HepG2 (cell line): ENCODE measurements around the gene CSNK1A1. TPM values are rescaled to one million over a fixed set of nuclear protein-coding genes. Genes with fewer than 3 reads are reported as not detected.

Source experiments
- ARID5B ChIP-seq: IDR thresholded peaks from 2 replicates; pipeline ENCODE4 v1.4.0; 2020; ENCODE audit warnings: mild to moderate bottlenecking, missing genetic modification reagents
- FOSL2 ChIP-seq: sonication (generic); formaldehyde crosslinking; IDR thresholded peaks from 2 replicates; pipeline ENCODE4 v1.4.0; 2020; ENCODE audit warnings: missing genetic modification reagents
- GLI4 ChIP-seq: sonication (generic); formaldehyde crosslinking; IDR thresholded peaks from 2 replicates; pipeline ENCODE4 v1.5.1; 2020; ENCODE audit warnings: missing genetic modification reagents, mild to moderate bottlenecking, moderate library complexity, borderline replicate concordance
- HNRNPH1 ChIP-seq: fragments of 200-400 bp; formaldehyde crosslinking; optimal IDR thresholded peaks from 2 replicates; pipeline ENCODE3; 2017; ENCODE audit warnings: mild to moderate bottlenecking, low read depth, low read length
- HNRNPUL1 ChIP-seq: fragments of 200-400 bp; formaldehyde crosslinking; IDR thresholded peaks from 2 replicates; pipeline ENCODE4 v1.6.1; 2017; ENCODE audit warnings: low read depth, mild to moderate bottlenecking, low read length, moderate library complexity
- HOXD1 ChIP-seq: sonication (generic); formaldehyde crosslinking; IDR thresholded peaks from 2 replicates; pipeline ENCODE4 v1.5.0; 2020; ENCODE audit warnings: missing genetic modification reagents
- MBD4 ChIP-seq: IDR thresholded peaks from 2 replicates; pipeline ENCODE4 v1.6.1; 2012; ENCODE audit warnings: low read length, inconsistent platforms, borderline replicate concordance
- MED13 ChIP-seq: sonication (generic); formaldehyde crosslinking; IDR thresholded peaks from 2 replicates; pipeline ENCODE4 v1.5.0; 2020; ENCODE audit warnings: missing genetic modification reagents
- MIER3 ChIP-seq: IDR thresholded peaks from 2 replicates; pipeline ENCODE4 v1.6.1; 2016; ENCODE audit warnings: missing compliant biosample characterization, borderline replicate concordance
- PRDM4 ChIP-seq: sonication (generic); formaldehyde crosslinking; IDR thresholded peaks from 2 replicates; pipeline ENCODE4 v1.9.0; 2021; ENCODE audit warnings: missing genetic modification reagents, borderline replicate concordance
- SMAD3 ChIP-seq: sonication (generic); formaldehyde crosslinking; IDR thresholded peaks from 2 replicates; pipeline ENCODE4 v1.4.0; 2020; ENCODE audit warnings: missing genetic modification reagents
- SRF ChIP-seq: IDR thresholded peaks from 2 replicates; pipeline ENCODE4 v1.6.1; 2011; ENCODE audit warnings: mild to moderate bottlenecking, low read depth, low read length, moderate library complexity
- ZBTB20 ChIP-seq: sonication (generic); formaldehyde crosslinking; IDR thresholded peaks from 2 replicates; pipeline ENCODE4 v1.8.1; 2023; ENCODE audit warnings: missing genetic modification reagents, low read depth, mild to moderate bottlenecking, borderline replicate concordance
- ZGPAT ChIP-seq: IDR thresholded peaks from 2 replicates; pipeline ENCODE4 v1.6.1; 2016; ENCODE audit warnings: mild to moderate bottlenecking
- ZNF10 ChIP-seq: sonication (generic); formaldehyde crosslinking; IDR thresholded peaks from 2 replicates; pipeline ENCODE4 v1.4.0; 2020; ENCODE audit warnings: mild to moderate bottlenecking, low read depth, missing genetic modification reagents, borderline replicate concordance
- ZNF281 ChIP-seq: sonication (generic); formaldehyde crosslinking; IDR thresholded peaks from 2 replicates; pipeline ENCODE4 v1.4.0; 2020; ENCODE audit warnings: missing genetic modification reagents, borderline replicate concordance
- ZNF737 ChIP-seq: sonication (generic); formaldehyde crosslinking; IDR thresholded peaks from 2 replicates; pipeline ENCODE4 v1.5.0; 2020; ENCODE audit warnings: missing genetic modification reagents, mild to moderate bottlenecking, borderline replicate concordance
- ZSCAN22 ChIP-seq: sonication (generic); formaldehyde crosslinking; IDR thresholded peaks from 2 replicates; pipeline ENCODE4 v1.4.0; 2020; ENCODE audit warnings: mild to moderate bottlenecking, missing genetic modification reagents
- ZSCAN25 ChIP-seq: sonication (generic); formaldehyde crosslinking; IDR thresholded peaks from 2 replicates; pipeline ENCODE4 v1.8.0; 2022; ENCODE audit warnings: mild to moderate bottlenecking, missing genetic modification reagents
- polyA plus RNA-seq, 8 experiments: library from polyadenylated mRNA; depleted of rRNA in 3 of 8; stranded (reverse) in 7 of 8; unstranded in 1 of 8; fragments of >200 nt; fragmentation: Illumina TruSeq in 4 of 8; extraction: Trizol in 4 of 8; gene quantifications; 2 replicates each; pipeline versions ENCODE4 v1.2.1 to v1.2.3, GENCODE V29; 2011 to 2016; ENCODE audit warnings: low read depth in 4 of 8, missing spikeins in 1 of 8, mixed read lengths in 1 of 8; ENCODE audit not compliant: insufficient read depth in 1 of 8
- total RNA-seq, 5 experiments: library from RNA; depleted of rRNA; stranded (reverse); fragments of >200 nt; fragmentation: Illumina TruSeq; extraction: Trizol; gene quantifications; 2 replicates each; pipeline ENCODE4 v1.2.3, GENCODE V29; 2016; ENCODE audit warnings: low read depth in 1 of 5

Gene CSNK1A1
- total and polyA plus RNA-seq, 2 of the 13 experiments (the other 11 are each of a cell fraction or from before 2014, with no cell fraction given), result 89.0 to 149 TPM

- TF ChIP-seq ZNF10 (CRISPR knock-in tag) (no peak), ZSCAN25 (CRISPR knock-in tag) (no peak), ZGPAT (CRISPR knock-in tag) (0 out of 2 replicates have a peak, but pooled peaks have one; percentile 30), MBD4 (no peak), ZNF281 (no peak), MED13 (no peak), ZNF737 (CRISPR knock-in tag) (no peak), SRF (no peak), HNRNPH1 (no peak), HNRNPUL1 (no peak), ZBTB20 (CRISPR knock-in tag) (no peak), ZSCAN22 (CRISPR knock-in tag) (no peak), MIER3 (no peak), PRDM4 (CRISPR knock-in tag) (no peak), SMAD3 (CRISPR knock-in tag) (peak; percentile 11; the same call in 1 of the 2 replicates), GLI4 (no peak), HOXD1 (CRISPR knock-in tag) (no peak), ARID5B (0 out of 2 replicates have a peak, but pooled peaks have one; percentile 12), FOSL2 (peak; percentile 38; the same call in 1 of the 2 replicates)
Measured at GRCh38 chr5:149549461-149550267, 1.6 kb downstream of the CSNK1A1 start (continued).
